ENCODE measurements around the gene C22orf23.
"Not testable (repeated sequence)": the region's sequence is repeated elsewhere in the genome, so short reads cannot be mapped to it uniquely, and the experiment has no call there.

C22orf23 gene

DNA sequence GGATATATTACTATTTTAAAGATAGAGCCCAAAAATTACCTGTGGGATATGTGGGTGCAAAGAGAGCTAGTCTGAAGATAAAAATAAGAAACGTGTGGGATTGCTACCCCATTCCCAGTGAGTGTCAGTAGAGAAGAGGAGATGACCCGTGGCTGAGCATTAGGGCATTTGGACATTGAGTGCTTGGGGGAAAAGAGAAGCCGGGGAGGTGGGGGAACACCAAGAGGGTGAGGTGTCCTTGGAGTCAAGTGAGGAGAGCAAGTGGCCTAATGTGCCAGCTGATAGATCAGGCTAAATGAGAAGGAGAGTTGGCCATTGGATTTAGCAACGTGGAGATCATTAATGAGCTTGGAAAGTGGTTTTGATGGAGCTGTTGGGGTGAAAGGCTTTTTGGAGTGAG is 1.3 kb upstream of the C22orf23 start:
- DNase-seq (ENCODE audit: low read depth), result no peak
- peak overlapping the region; percentile 91 for H3K4me3 ChIP-seq (ENCODE audit: low read depth, low read length)
- TF ChIP-seq, protein P1, sequence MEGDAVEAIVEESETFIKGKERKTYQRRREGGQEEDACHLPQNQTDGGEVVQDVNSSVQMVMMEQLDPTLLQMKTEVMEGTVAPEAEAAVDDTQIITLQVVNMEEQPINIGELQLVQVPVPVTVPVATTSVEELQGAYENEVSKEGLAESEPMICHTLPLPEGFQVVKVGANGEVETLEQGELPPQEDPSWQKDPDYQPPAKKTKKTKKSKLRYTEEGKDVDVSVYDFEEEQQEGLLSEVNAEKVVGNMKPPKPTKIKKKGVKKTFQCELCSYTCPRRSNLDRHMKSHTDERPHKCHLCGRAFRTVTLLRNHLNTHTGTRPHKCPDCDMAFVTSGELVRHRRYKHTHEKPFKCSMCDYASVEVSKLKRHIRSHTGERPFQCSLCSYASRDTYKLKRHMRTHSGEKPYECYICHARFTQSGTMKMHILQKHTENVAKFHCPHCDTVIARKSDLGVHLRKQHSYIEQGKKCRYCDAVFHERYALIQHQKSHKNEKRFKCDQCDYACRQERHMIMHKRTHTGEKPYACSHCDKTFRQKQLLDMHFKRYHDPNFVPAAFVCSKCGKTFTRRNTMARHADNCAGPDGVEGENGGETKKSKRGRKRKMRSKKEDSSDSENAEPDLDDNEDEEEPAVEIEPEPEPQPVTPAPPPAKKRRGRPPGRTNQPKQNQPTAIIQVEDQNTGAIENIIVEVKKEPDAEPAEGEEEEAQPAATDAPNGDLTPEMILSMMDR (IDR thresholded peaks at IDR 0.05; ENCODE audit: insufficient read depth, low read depth, low read length, missing control alignments), result no peak

DNA sequence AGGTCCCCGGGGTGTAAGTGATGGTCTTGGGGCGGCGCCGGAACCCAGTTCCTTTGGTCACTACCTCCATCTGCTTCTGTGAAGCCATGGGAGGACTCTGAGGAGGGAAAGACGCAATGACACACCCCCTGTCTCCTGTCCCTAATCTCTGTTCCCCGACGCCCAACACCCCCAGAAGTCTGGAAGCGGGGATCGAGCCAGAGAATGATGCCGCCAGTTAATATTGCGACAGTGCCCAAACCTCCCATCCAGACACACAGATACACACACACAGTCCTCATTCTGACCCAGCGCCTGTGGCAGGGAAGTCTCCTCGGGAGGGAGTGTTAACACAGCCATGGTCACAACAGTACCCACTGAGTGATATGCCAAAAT is 352 bp downstream of the C22orf23 start:
- H3K4me3 ChIP-seq (ENCODE audit: low read depth, low read length), result peak overlapping the region; percentile 91
- TF ChIP-seq, protein P1 (IDR thresholded peaks at IDR 0.05; ENCODE audit: insufficient read depth, low read depth, low read length, missing control alignments), result no peak
- DNase-seq (ENCODE audit: low read depth), result no peak

DNA sequence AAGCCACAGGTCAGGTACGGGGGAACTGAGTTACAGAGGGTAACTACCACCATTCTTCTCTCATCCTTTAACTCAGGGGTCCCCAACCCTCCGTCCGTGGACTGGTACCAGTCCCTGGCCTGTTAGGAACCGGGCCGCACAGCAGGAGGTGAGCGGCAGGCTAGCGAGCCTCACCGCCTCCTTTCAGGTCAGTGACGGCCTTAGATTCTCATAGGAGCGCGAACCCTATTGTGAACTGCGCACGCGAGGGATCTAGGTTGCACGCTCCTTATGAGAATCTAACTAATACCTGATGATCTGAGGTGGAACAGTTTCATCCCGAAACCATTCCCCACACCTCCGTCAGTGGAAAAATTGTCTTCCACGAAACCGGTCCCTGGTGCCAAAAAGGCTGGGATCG is 772 bp downstream of the C22orf23 start:
- H3K4me3 ChIP-seq (ENCODE audit: low read depth, low read length), result peak overlapping the region; percentile 91
- DNase-seq (ENCODE audit: low read depth), result not testable (repeated sequence)

DNA sequence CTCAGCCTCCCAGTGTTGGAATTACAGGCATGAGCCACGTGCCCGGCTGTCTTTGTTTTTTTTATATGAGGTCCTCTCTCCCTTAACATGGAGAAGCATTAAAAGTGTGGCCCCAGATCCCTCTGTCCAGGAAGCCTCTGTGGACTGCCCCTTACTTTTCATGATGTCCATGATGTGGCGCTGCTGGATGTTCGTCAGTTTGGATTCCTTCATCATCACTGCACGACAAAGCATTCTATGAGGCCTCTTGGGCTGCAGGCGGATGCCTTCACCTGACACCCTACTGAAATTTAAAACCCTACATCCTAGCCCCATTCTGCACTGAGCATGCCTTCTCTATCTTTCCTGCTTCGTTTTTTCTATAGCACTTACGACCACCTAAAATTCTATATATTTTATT is 2.1 kb downstream of the C22orf23 start:
- TF ChIP-seq, protein P1 (IDR thresholded peaks at IDR 0.05; ENCODE audit: insufficient read depth, low read depth, low read length, missing control alignments), result no peak
- DNase-seq (ENCODE audit: low read depth), result no peak
- no peak overlapping the region for H3K4me3 ChIP-seq (ENCODE audit: low read depth, low read length)

DNA sequence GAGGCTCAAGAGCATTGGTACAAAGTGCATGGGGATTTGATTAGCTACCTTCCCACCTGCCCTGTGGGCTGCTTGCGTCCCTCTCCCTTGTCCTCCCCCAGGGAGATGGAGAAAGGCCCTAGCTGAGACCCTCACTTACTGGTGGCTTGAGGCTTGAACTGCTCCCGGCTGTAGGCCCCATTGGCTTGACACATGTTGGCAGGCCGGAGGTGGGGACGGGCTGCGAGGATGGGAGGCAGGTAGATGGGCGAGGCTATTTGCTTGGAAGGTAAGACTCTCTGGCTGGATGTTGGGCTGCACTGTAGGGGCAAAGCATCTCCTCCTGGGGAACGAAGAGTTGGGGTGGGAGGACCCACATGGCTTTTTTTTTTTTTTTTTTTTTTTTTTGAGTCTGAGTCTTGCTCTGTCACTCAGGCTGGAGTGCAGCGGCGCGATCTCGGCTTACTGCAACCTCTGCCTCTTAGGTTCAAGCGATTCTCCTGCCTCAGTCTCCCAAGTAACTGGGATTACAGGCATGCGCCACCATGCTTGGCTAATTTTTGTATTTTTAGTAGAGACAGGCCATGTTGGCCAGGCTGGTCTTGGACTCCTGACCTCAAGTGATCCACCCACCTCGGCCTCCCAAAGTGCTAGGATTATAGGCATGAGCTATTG is 6.1 kb downstream of the C22orf23 start:
- H3K4me3 ChIP-seq (ENCODE audit: low read depth, low read length); DNase-seq (ENCODE audit: low read depth): not testable (repeated sequence)

DNA sequence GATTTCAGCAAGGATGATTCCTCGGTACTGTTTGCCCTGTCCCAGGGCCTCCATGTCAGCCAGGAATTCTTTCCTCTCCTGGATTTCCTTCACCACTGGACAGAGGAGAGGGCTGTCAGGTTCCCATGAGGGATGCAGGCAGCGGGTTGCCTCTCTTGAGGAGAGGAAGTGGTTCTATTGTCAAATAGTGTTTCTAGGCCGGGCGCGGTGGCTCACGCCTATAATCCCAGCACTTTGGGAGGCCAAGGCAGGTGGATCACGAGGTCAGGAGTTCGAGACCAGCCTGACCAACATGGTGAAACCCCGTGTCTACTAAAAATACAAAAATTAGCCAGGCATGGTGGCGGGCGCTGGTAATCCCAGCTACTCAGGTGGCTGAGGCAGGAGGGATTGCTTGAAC is 9.0 kb downstream of the C22orf23 start:
- not testable (repeated sequence) for DNase-seq (ENCODE audit: low read depth); H3K4me3 ChIP-seq (ENCODE audit: low read depth, low read length)

DNA sequence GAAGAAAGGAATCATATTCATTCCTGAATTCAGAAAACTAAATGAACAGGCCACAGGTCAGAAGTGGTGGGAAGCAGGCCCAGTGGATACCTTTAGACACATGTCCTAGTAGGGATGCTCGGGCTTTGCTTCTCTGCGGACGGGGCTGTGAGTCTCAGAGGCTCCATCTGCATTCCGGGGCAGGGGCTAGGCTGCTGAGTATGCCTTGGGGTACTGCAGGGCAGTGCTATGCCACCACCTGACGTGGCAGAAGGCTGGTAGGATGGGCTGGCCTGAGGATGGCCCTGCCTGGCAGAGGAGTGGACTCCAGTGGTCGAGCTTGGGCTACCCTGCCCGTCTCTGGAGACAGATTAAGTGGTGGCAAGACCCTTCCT is 9.6 kb downstream of the C22orf23 start:
- TF ChIP-seq, protein P1 (IDR thresholded peaks at IDR 0.05; ENCODE audit: insufficient read depth, low read depth, low read length, missing control alignments), result no peak
- no peak overlapping the region for H3K4me3 ChIP-seq (ENCODE audit: low read depth, low read length)
- no peak for DNase-seq (ENCODE audit: low read depth)

DNA sequence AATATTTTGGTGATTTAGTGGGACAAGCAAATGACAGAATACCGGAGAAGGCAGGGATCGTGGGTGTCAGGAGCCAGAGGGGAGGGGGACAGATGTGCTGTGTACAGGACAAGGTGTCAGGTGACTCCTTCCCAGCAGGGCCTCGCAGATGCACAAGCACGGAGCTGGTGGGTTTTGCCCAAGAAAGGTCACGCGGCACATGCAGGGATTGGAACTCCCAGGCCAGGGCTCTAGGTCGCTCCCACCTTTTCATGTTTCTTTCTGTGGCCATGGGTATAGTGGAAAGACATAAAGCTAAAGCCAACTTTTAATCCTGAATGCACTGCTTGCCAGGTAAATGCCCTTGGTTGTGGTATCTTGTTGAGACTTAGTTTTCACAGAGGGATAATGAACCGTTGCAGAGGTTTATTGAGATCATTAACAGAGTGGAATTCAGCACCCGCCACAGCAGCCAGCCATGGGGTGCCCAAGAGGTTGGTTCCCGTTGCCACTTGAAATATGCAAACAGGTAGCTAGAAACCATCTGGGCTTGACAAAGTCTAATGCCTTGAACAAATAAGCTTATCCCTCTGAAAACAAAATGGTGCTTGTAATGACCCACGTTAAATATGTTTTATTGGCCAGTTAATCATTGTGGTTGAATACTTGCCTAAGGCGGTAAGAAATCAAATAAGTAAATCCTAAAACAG is 10.1 kb downstream of the C22orf23 start:
- TF ChIP-seq, protein P1 (IDR thresholded peaks at IDR 0.05; ENCODE audit: insufficient read depth, low read depth, low read length, missing control alignments), result no peak
- DNase-seq (ENCODE audit: low read depth), result no peak
- no peak overlapping the region for H3K4me3 ChIP-seq (ENCODE audit: low read depth, low read length)
